Measurements from ENCODE around the gene WIPF2.
"Not testable (repeated sequence)": the region's sequence is repeated elsewhere in the genome, so short reads cannot be mapped to it uniquely, and the experiment has no call there.

Gene WIPF2

DNA sequence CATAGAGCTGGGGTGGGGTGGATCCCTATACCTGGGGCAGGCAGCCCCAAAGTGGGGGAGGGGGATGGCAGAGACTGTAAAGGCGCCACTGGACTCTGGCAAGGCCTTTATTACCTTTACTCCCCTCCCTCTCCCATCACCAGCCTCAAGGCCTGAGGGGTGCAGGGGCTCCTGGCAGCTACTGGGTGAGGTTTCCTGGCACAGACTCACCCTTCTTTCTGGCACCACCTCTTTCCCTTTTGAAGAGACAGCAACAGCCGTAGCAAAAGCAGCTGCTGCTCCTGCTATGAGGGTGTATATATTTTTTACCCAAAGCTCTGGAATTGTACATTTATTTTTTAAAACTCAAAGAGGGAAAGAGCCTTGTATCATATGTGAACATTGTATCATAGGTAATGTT, 24.3 kb upstream of the WIPF2 start:
- DNase-seq: peak; percentile 18

DNA sequence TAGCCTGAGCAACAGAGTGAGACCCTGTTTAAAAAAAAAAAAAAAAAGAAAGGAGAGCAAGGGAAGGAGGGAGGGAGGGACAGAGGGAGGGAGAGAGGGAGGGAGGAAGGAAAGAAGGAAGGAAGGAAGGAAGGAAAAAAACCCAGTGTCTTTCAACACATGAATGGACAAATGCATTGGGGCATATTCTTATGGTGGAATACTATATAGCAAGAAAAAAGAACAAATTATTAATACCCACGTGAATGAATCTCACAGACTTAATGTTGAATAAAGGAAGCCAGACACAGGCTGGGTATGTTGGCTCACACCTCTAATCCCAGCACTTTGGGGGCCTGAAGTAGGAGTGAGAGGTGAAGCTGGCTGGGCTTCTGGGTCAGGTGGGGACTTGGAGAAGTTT, 21.6 kb upstream of the WIPF2 start:
- DNase-seq: no peak

DNA sequence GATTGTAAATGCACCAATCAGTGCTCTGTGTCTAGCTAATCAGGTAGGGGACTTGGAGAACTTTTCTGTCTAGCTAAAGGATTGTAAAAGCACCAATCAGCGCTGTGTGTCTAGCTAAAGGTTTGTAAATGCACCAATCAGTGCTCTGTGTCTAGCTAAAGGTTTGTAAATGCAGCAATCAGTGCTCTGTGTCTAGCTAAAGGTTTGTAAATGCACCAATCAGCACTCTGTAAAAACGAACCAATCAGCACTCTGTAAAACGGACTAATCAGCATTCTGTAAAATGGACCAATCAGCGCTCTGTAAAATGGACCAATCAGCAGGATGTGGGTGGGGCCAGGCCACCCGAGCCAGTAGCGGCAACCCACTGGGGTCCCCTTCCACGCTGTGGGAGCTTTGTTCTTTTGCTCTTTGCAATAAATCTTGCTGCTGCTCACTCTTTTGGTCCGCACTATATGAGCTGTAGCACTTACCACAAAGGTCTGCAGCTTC, 21.1 kb upstream of the WIPF2 start:
- not testable (repeated sequence) for DNase-seq

GRCh38 chr17:40198576-40198975, 20.5 kb upstream of the WIPF2 start:
- no peak for DNase-seq

DNA sequence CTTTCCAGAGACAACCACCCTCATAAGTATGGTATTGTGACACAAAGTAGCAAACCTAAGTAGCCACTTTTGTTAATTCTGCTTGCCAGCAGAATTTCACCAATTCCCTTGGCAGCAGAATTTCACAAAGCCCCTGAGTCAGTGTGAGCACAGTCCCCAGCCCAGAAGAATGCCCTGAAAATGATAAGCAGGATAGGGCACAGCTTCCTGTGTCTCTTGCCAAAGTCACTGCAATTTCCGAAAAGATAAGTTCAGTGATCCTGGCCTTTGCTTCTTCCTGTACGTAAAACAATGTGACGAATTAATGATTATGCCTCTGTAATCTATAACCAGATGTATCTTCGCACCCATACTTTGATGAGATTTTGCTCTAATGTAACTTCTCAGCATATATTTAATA, 16.0 kb upstream of the WIPF2 start:
- no peak for DNase-seq

GRCh38 chr17:40206193-40206592, 12.9 kb upstream of the WIPF2 start:
- DNase-seq: not testable (repeated sequence)

- no peak for DNase-seq
Observed at GRCh38 chr17:40209404-40210093, 9.6 kb upstream of the WIPF2 start.

GRCh38 chr17:40213914-40214313, 5.2 kb upstream of the WIPF2 start:
- not testable (repeated sequence) for DNase-seq

DNA sequence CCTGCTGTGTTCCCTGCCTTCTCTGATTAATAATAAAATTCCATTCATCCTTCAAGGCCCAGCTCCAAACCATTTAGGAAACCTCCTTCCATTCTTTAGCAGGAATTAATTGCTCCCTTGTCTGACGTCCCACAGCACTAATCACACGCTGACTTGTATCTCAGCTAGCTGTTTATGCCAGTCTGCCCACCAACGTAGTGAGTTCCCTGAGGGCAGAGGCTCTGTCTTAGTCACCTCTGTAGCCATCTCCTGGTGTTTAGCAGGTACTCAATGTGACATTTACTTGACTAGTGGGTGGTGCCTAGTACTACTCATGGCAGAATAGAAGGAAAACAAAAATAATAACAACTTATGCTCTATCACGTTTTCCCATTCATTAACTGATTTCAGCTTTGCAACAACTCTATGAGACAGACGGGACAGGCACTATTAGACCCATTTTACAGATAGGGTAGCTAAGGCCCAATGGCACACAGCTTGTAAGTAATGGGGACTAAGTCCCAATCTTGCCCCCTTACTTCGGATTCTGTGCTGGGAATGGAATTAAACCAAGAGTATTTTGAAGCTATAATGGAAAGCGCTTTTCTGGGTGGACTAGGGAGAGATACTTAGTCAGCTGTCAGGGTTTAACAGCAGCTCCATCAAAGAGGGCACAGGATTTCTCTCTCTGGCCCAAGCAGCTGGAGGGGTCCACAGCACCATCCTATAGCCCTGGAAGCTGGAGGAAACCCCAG, 931 bp upstream of the WIPF2 start:
- no peak for DNase-seq

GRCh38 chr17:40219594-40220338, 662 bp downstream of the WIPF2 start:
- DNase-seq: peak; percentile 82

- DNase-seq: no peak
Observed at GRCh38 chr17:40224718-40225550, 5.8 kb downstream of the WIPF2 start.

- not testable (repeated sequence) for DNase-seq
Observed at GRCh38 chr17:40229146-40229545, 10.0 kb downstream of the WIPF2 start.

DNA sequence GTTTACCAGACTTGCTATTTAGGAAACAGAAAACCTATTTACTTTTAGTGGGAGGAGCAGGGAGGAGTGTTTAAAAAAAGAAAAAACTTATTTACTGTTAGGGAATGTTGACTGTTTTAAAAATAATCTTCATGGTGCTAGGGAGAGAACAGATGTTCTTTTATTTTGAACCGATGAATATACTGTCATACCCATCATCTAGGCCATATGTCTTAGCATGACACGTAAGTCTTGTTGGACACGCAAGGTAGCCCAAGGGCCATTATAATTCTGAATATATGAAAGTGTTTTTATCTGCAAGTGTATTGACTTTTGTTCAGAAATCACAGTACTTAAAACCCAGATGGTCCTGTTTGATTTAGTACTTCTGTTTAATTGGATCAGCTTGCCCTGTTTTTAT, 11.6 kb downstream of the WIPF2 start:
- DNase-seq: no peak

DNA sequence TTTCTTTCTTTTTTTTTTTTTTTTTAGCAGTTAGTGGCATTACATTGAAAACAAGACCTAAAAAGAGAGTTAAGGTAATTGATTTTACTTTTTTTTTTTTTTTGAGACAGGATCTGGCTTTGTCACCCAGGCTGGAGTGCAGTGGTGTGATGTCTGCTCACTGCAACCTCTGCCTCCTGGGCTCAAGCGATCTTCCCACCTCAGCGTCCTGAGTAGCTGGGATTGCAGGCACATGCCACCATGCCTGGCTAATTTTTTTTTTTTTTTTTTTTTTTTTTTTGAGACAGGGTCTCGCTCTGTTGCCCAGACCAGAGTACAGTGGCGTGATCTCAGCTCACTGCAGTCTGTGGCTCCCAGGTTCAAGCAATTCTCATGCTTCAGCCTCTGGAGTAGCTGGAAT, 12.8 kb downstream of the WIPF2 start:
- not testable (repeated sequence) for DNase-seq

DNA sequence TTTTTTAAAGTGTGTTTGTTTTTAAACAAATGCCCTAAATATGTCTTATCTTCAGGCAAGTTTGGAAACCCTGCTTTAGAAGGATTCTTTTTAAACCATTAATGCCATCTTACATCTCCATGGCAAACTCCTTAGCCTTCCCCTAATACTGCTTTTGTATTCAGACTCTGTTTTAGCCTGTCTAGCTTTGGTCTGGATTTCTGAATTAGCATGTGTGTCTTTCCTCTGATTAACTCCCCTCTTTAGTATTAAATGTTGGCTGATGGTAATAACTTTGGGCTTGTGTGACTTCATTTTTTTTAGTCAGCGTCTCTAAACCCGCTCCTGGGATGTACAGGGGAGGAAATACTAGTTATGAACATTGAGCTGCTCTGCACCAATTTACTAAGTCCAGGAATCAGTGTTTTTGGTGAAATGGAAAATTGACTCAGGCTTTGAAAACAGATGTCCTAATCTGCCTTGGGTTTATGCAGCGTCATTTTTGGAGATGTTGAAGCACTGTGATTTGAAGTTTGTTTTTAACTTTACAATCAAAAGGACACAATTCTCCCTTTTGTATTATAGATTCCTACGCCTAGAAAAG, 22.2 kb downstream of the WIPF2 start:
- no peak for DNase-seq

DNA sequence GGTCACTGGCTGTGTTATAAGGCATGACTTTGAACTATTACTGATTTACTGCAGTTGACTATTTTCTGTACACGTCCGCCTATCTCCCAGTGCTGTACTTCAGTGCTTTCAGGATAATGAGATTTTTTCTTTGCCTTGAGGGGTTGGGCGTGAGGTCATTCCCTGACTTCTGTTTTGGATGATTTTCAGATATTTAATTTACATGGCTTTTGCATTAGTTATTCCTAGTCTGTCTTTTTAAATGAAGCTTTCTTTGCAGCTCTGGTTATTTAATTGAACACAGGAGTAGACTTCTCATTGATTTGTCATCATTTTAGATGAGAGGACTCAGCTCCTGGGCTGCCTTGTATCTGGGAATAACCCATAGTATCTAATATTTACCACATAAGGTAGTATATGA, 23.7 kb downstream of the WIPF2 start:
- no peak for DNase-seq

DNA sequence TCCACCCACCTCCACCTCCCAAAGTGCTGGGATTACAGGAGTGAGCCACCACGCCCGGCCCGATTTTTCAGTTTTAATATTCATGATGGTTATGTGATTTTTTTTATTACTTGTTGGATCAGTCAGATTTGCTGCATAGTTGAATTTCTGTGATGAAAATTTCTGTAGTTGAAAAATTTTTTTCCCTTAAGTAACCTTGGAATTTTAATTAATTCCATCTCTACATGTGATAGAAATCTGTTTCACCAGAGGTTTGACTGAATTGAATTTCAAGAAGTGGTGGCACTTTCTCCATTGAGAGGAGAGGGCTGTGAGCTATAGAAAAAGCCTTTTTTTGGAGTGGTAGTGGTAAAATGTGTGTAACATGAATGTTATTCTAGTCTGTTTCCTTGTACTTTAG, 24.7 kb downstream of the WIPF2 start:
- DNase-seq: no peak

GRCh38 chr17:40244255-40244654, 25.2 kb downstream of the WIPF2 start:
- no peak for DNase-seq

- no peak for DNase-seq
Observed at GRCh38 chr17:40247926-40248495, 28.9 kb downstream of the WIPF2 start.

DNA sequence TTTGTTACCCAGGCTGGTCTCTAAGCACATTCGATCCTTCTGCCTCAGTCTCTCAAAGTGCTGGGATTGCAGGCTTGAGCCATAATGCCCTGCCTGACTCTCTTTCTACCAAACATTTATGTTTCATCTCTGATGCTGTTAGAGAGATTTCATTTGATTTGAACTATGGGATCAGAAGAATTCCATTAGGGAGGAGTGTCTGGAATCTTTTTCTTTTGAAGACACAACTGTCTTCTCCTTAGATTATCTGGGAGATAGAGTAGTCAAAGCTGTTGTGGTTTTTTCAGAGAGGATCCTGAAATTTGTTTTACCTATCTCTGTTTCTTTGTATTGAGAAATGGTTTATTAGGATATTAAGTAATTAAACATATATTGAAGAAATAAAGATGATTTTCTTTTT, 29.4 kb downstream of the WIPF2 start:
- no peak for DNase-seq

GRCh38 chr17:40251576-40251975, 32.5 kb downstream of the WIPF2 start:
- DNase-seq: no peak

DNA sequence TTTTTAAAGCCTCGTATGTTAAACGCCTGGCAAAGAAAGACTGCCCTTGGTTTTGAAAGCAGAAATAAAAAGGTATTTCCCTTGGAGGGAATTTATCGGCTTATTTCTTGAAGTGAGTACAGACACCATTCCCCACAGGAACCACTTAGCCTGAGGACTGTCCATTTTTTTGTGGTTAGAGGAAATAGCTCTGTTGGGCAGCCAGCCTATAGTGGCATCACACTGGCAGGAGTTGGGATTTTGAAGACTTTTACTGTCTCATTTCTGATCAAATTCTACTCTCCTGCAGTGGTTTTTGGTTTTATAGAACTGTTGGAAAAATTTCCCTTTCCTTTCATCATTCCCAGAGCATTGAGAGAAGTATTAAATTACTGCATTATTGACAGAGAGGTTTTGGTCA, 34.5 kb downstream of the WIPF2 start:
- DNase-seq: no peak
